Fibroblast of the aortic adventitia (primary cell): ENCODE measurements around the gene ABHD12. TPM values are rescaled to one million over a fixed set of nuclear protein-coding genes. Genes with fewer than 3 reads are reported as not detected.

Source experiments
- DNase-seq: peaks from one replicate; pipeline ENCODE4 v3.0.0-alpha.2; 2010; ENCODE audit warnings: low read depth
- H3K4me3 ChIP-seq: 2 replicates; pipeline ENCODE4 v1.5.1; 2011; ENCODE audit warnings: low read depth, mild to moderate bottlenecking, control low read depth, low read length, moderate library complexity
- CTCF ChIP-seq: IDR thresholded peaks from 2 replicates; pipeline ENCODE4 v1.5.1; 2011; ENCODE audit warnings: mild to moderate bottlenecking, low read length, control low read depth, inconsistent platforms; ENCODE audit not compliant: insufficient read depth
- total RNA-seq: library from RNA; depleted of rRNA; stranded (reverse); fragments of >200 nt; gene quantifications from 2 replicates; pipeline ENCODE4 v1.2.3, GENCODE V29; 2012; ENCODE audit warnings: low replicate concordance

The ABHD12 gene
- total RNA-seq, 1 donor = 25.9 TPM

GRCh38 chr20:25355866-25356265 is 34.8 kb downstream of the ABHD12 start:
- no peak for TF ChIP-seq CTCF
- no peak for DNase-seq
- H3K4me3 ChIP-seq = no peak overlapping the region

GRCh38 chr20:25355011-25355595 is 35.5 kb downstream of the ABHD12 start:
- DNase-seq = no peak
- no peak for TF ChIP-seq CTCF
- no peak overlapping the region for H3K4me3 ChIP-seq

GRCh38 chr20:25353747-25354705 is 36.6 kb downstream of the ABHD12 start:
- TF ChIP-seq CTCF = no peak
- no peak for DNase-seq
- no peak overlapping the region for H3K4me3 ChIP-seq

- no peak for TF ChIP-seq CTCF
Observed at GRCh38 chr20:25353353-25353746, 37.3 kb downstream of the ABHD12 start.

GRCh38 chr20:25352746-25353145 is 37.9 kb downstream of the ABHD12 start:
- no peak overlapping the region for H3K4me3 ChIP-seq
- TF ChIP-seq CTCF = no peak
- no peak for DNase-seq

More at GRCh38 chr20:25353353-25353746, 37.3 kb downstream of the ABHD12 start:
- no peak overlapping the region for H3K4me3 ChIP-seq
- DNase-seq = no peak

GRCh38 chr20:25351024-25351360 is 39.6 kb downstream of the ABHD12 start:
- TF ChIP-seq CTCF = no peak
- H3K4me3 ChIP-seq = no peak overlapping the region
- DNase-seq = no peak
